Panc1 (cell line): ENCODE results near the gene ATP2C1. TPM values are rescaled to one million over a fixed set of nuclear protein-coding genes. Genes with fewer than 3 reads are reported as not detected.
"Not testable (repeated sequence)": the region's sequence is repeated elsewhere in the genome, so short reads cannot be mapped to it uniquely, and the experiment has no call there.

Experiments
- ATAC-seq: fragments of 200-7000 bp; cut with Tn5 transposase; 2 replicates; pipeline ENCODE4 v1.9.1; 2020; ENCODE audit warnings: mild to moderate bottlenecking, moderate library complexity
- BruUV-seq: library from RNA; stranded (reverse); fragments of 400-500 nt; replicated peaks from 2 replicates; lab custom pipeline; 2021; lab: Mats Ljungman, UMichigan
- CTCF ChIA-PET: fragments of 300-600 bp; sonication (Branson Sonifier 250); formaldehyde crosslinking; loops from one replicate; lab custom pipeline; 2022; ENCODE audit warnings: antibody characterized with exemption; lab: Charles Lee
- POLR2A ChIA-PET: fragments of 300-600 bp; sonication (Branson Sonifier 250); formaldehyde crosslinking; loops from one replicate; lab custom pipeline; 2022; ENCODE audit warnings: antibody characterized with exemption; lab: Charles Lee
- DNase-seq: peaks from one replicate; pipeline ENCODE4 v3.0.0-alpha.2; 2010; ENCODE audit warnings: low read depth, low spot score
- H3K27ac ChIP-seq: 2 replicates; pipeline ENCODE4 v1.5.1; 2011; ENCODE audit warnings: mild to moderate bottlenecking, low read length, inconsistent platforms
- H3K27me3 ChIP-seq: fragments of 200-500 bp; sonication (Bioruptor generic); 2 replicates; pipeline ENCODE4 v1.6.0; 2014; ENCODE audit warnings: low read length, inconsistent platforms; ENCODE audit not compliant: control insufficient read depth, insufficient read depth
- H3K36me3 ChIP-seq: fragments of 200-500 bp; sonication (Bioruptor generic); 2 replicates; pipeline ENCODE4 v1.5.1; 2014; ENCODE audit warnings: inconsistent platforms, mild to moderate bottlenecking, low read length, moderate library complexity; ENCODE audit not compliant: control insufficient read depth, insufficient read depth
- H3K4me1 ChIP-seq: 2 replicates; pipeline ENCODE4 v1.5.1; 2011; ENCODE audit warnings: inconsistent platforms, mild to moderate bottlenecking, low read length, moderate library complexity; ENCODE audit not compliant: control insufficient read depth, insufficient read depth
- H3K4me3 ChIP-seq, 2 experiments: 2 replicates each; pipeline ENCODE4 v1.5.1; 2011 to 2012; ENCODE audit warnings: low read depth in 2 of 2, low read length in 2 of 2, mild to moderate bottlenecking in 2 of 2, inconsistent platforms in 1 of 2, moderate library complexity in 1 of 2
- H3K9me3 ChIP-seq: fragments of 200-500 bp; sonication (Bioruptor generic); 2 replicates; pipeline ENCODE4 v1.5.1; 2014; ENCODE audit warnings: low read depth, mild to moderate bottlenecking, inconsistent platforms, low read length, moderate library complexity; ENCODE audit not compliant: control insufficient read depth, insufficient read depth
- CTCF ChIP-seq: fragments of 450-650 bp; IDR thresholded peaks from 2 replicates; pipeline ENCODE4 v1.5.1; 2017; ENCODE audit warnings: mild to moderate bottlenecking
- POLR2AphosphoS5 ChIP-seq: IDR thresholded peaks from 2 replicates; pipeline ENCODE4 v1.6.1; 2012; ENCODE audit warnings: mild to moderate bottlenecking, low read depth, low read length, moderate library complexity
- REST ChIP-seq, 2 experiments: IDR thresholded peaks; 2 replicates each; pipeline ENCODE4 v1.6.1; 2011 to 2012; ENCODE audit warnings: low read depth in 2 of 2, control low read depth in 1 of 2, low read length in 1 of 2, mild to moderate bottlenecking in 1 of 2, moderate library complexity in 1 of 2; ENCODE audit not compliant: insufficient read depth in 1 of 2
- SIN3A ChIP-seq: IDR thresholded peaks from 2 replicates; pipeline ENCODE4 v1.6.1; 2012; ENCODE audit warnings: low read depth, mild to moderate bottlenecking, low read length, moderate library complexity, borderline replicate concordance; ENCODE audit not compliant: insufficient read depth
- TCF7L2 ChIP-seq: IDR thresholded peaks from 2 replicates; pipeline ENCODE4 v1.6.1; 2011; ENCODE audit warnings: mild to moderate bottlenecking, low read depth, low read length, inconsistent platforms
- in situ Hi-C: cut with HindIII; loops from 2 replicates; pipeline ENCODE4 v1.10.0; 2016; ENCODE audit warnings: low sequenced_read_pairs, low pct_unique_long_range_greater_than_20kb
- intact Hi-C: fragments of 100-400 bp; cut with micrococcal nuclease; formaldehyde crosslinking; loops from one replicate; pipeline ENCODE4 v1.10.0; 2022; ENCODE audit not compliant: unreplicated experiment
- total RNA-seq: library from RNA; stranded (reverse); gene quantifications from one replicate; pipeline ENCODE4 v1.2.1, GENCODE V29; 2021; ENCODE audit not compliant: unreplicated experiment

ATP2C1 gene
- total RNA-seq, 1 experiment from 2014 or later: 101 TPM

- in situ Hi-C loops: no loop called here
- ATAC-seq: no peak
- H3K27ac ChIP-seq: no peak overlapping the region
- no TSS peak for BruUV-seq
- TF ChIP-seq POLR2AphosphoS5 (no peak), CTCF (no peak), REST (IDR thresholded peaks at IDR 0.05; ENCODE audit: insufficient read depth in 1 of 2, low read depth in 2 of 2, low read length in 1 of 2) (no peak), SIN3A (no peak), TCF7L2 (no peak)
- intact Hi-C loops: no loop called here
- H3K27me3 ChIP-seq: no peaks in the 10 kb centered on the region
- DNase-seq: no peak
- ChIA-PET POLR2A (no interaction called here), CTCF (no interaction called here)
- H3K36me3 ChIP-seq: peaks cover 6% of the 10 kb centered on the region
- H3K9me3 ChIP-seq: no peaks in the 10 kb centered on the region
- no peaks in the 10 kb centered on the region; the same call in 1 of the 2 replicates for H3K4me1 ChIP-seq
- no peak overlapping the region for H3K4me3 ChIP-seq
Measured at GRCh38 chr3:130969621-130970020, 75.7 kb downstream of the ATP2C1 start.

GRCh38 chr3:130971208-130971607, 77.3 kb downstream of the ATP2C1 start:
- H3K4me1 ChIP-seq: no peaks in the 10 kb centered on the region; the same call in 1 of the 2 replicates
- POLR2A ChIA-PET: no interaction called here
- intact Hi-C loops: no loop called here
- no peaks in the 10 kb centered on the region for H3K27me3 ChIP-seq
- TF ChIP-seq SIN3A (no peak), TCF7L2 (no peak), POLR2AphosphoS5 (no peak), CTCF (no peak), REST (IDR thresholded peaks at IDR 0.05; ENCODE audit: insufficient read depth in 1 of 2, low read depth in 2 of 2, low read length in 1 of 2) (no peak)
- no peak overlapping the region for H3K4me3 ChIP-seq
- in situ Hi-C loops: no loop called here
- H3K27ac ChIP-seq: no peak overlapping the region
- H3K9me3 ChIP-seq: no peaks in the 10 kb centered on the region
- CTCF ChIA-PET: no interaction called here
- ATAC-seq (no peak), DNase-seq (no peak)
- no TSS peak for BruUV-seq
- peaks cover 2% of the 10 kb centered on the region for H3K36me3 ChIP-seq

- H3K9me3 ChIP-seq, H3K4me1 ChIP-seq, in situ Hi-C loops, H3K27me3 ChIP-seq, CTCF ChIA-PET, POLR2A ChIA-PET, H3K36me3 ChIP-seq, H3K27ac ChIP-seq, BruUV-seq, intact Hi-C loops, H3K4me3 ChIP-seq, DNase-seq, ATAC-seq: not testable (repeated sequence)
Measured at GRCh38 chr3:130972592-130972991, 78.7 kb downstream of the ATP2C1 start.
